ENCODE data around the gene ATPAF1. TPM values are rescaled to one million over a fixed set of nuclear protein-coding genes. Genes with fewer than 3 reads are reported as not detected.

ATPAF1 gene
- total RNA-seq, 1 donor = 24.5 TPM

GRCh38 chr1:46596036-46596435 lies 72.1 kb downstream of the ATPAF1 start:
- no peak for DNase-seq (ENCODE audit: low read depth in 2 of 3, low spot score in 2 of 3)

GRCh38 chr1:46595127-46595526 lies 73.0 kb downstream of the ATPAF1 start:
- DNase-seq (ENCODE audit: low read depth in 2 of 3, low spot score in 2 of 3) = peak in 2 of 3 donors; percentile 26 to 60

GRCh38 chr1:46594063-46594462 lies 74.1 kb downstream of the ATPAF1 start:
- DNase-seq (ENCODE audit: low read depth in 2 of 3, low spot score in 2 of 3) = no peak

- no peak for DNase-seq (ENCODE audit: low read depth in 2 of 3, low spot score in 2 of 3)
These were observed 75.3 kb downstream of the ATPAF1 start for GRCh38 chr1:46592823-46593222.

- no peak for DNase-seq (ENCODE audit: low read depth in 2 of 3, low spot score in 2 of 3)
These were observed 78.6 kb downstream of the ATPAF1 start for GRCh38 chr1:46589529-46589928.

GRCh38 chr1:46587069-46587468 lies 81.1 kb downstream of the ATPAF1 start:
- no peak for DNase-seq (ENCODE audit: low read depth in 2 of 3, low spot score in 2 of 3)

- DNase-seq (ENCODE audit: low read depth in 2 of 3, low spot score in 2 of 3) = no peak
These were observed 82.7 kb downstream of the ATPAF1 start for GRCh38 chr1:46585312-46585938.

- no peak for DNase-seq (ENCODE audit: low read depth in 2 of 3, low spot score in 2 of 3)
These were observed 84.7 kb downstream of the ATPAF1 start for GRCh38 chr1:46583494-46583893.

GRCh38 chr1:46582972-46583371 lies 85.2 kb downstream of the ATPAF1 start:
- no peak for DNase-seq (ENCODE audit: low read depth in 2 of 3, low spot score in 2 of 3)

Other genes with a start within 250 kb of the ATPAF1 start
- not detected for gene DMBX1, start 178.5 kb downstream of the ATPAF1 start, total RNA-seq
- not detected for gene KNCN, start 116.7 kb downstream of the ATPAF1 start, total RNA-seq
- 17.2 TPM for gene MKNK1, start 64.1 kb downstream of the ATPAF1 start, total RNA-seq
- 17.5 TPM for gene MOB3C, start 51.6 kb downstream of the ATPAF1 start, total RNA-seq
- not detected for gene TEX38, start 3.5 kb upstream of the ATPAF1 start, total RNA-seq
- 29.6 TPM for gene EFCAB14, start 50.8 kb upstream of the ATPAF1 start, total RNA-seq
- gene CYP4B1, start 130.7 kb upstream of the ATPAF1 start, total RNA-seq = not detected

All from hematopoietic multipotent progenitor cell (in vitro differentiated cells).